GM23248 (cell line): Measurements from ENCODE around the gene FADS3. TPM values are rescaled to one million over a fixed set of nuclear protein-coding genes. Genes with fewer than 3 reads are reported as not detected.

Experiments used
- DNase-seq: peaks from one replicate; pipeline ENCODE4 v3.0.0-alpha.2; 2015
- H2AFZ ChIP-seq: fragments of 200-600 bp; sonication (generic); 2 replicates; pipeline ENCODE4 v1.6.1; 2016; ENCODE audit warnings: antibody characterized with exemption
- H3F3A ChIP-seq: fragments of 200-600 bp; sonication (generic); 2 replicates; pipeline ENCODE4 v1.6.1; 2016; ENCODE audit warnings: mild to moderate bottlenecking, antibody characterized with exemption, mixed run types; ENCODE audit not compliant: insufficient read depth
- H3K27ac ChIP-seq: fragments of 200-600 bp; sonication (generic); 2 replicates; pipeline ENCODE4 v1.5.1; 2016; ENCODE audit warnings: mild to moderate bottlenecking
- H3K27me3 ChIP-seq: fragments of 200-600 bp; sonication (generic); replicated peaks from 2 replicates; pipeline ENCODE4 v1.6.1; 2016; ENCODE audit warnings: mild to moderate bottlenecking; ENCODE audit not compliant: insufficient read depth
- H3K36me3 ChIP-seq: fragments of 200-600 bp; sonication (generic); 2 replicates; pipeline ENCODE4 v1.6.1; 2016; ENCODE audit warnings: low read depth, mild to moderate bottlenecking
- H3K4me1 ChIP-seq: fragments of 200-600 bp; sonication (generic); 2 replicates; pipeline ENCODE4 v1.6.1; 2016; ENCODE audit warnings: mild to moderate bottlenecking; ENCODE audit not compliant: insufficient read depth
- H3K4me2 ChIP-seq: fragments of 200-600 bp; sonication (generic); one replicate; pipeline ENCODE4 v1.6.1; 2016; ENCODE audit warnings: mild to moderate bottlenecking; ENCODE audit not compliant: unreplicated experiment
- H3K4me3 ChIP-seq: fragments of 200-600 bp; sonication (generic); 2 replicates; pipeline ENCODE4 v1.5.1; 2016; ENCODE audit warnings: mild to moderate bottlenecking
- H3K79me2 ChIP-seq: fragments of 200-600 bp; sonication (generic); 2 replicates; pipeline ENCODE4 v1.6.1; 2016; ENCODE audit warnings: mild to moderate bottlenecking; ENCODE audit not compliant: insufficient read depth
- H3K9ac ChIP-seq: fragments of 200-600 bp; sonication (generic); 2 replicates; pipeline ENCODE4 v1.6.1; 2016; ENCODE audit warnings: mild to moderate bottlenecking
- H3K9me2 ChIP-seq: fragments of 200-600 bp; sonication (generic); 2 replicates; pipeline ENCODE4 v1.6.1; 2016; ENCODE audit warnings: mixed run types, mild to moderate bottlenecking, moderate library complexity; ENCODE audit not compliant: insufficient read depth
- H3K9me3 ChIP-seq: fragments of 200-600 bp; sonication (generic); one replicate; pipeline ENCODE4 v1.6.1; 2017; ENCODE audit warnings: low read depth
- H4K20me1 ChIP-seq: fragments of 200-600 bp; sonication (generic); 2 replicates; pipeline ENCODE4 v1.6.0; 2016; ENCODE audit not compliant: insufficient read depth
- EZH2 ChIP-seq: fragments of 200-600 bp; sonication (generic); IDR thresholded peaks from 2 replicates; pipeline ENCODE4 v1.6.1; 2018; ENCODE audit warnings: antibody characterized with exemption, mild to moderate bottlenecking; ENCODE audit not compliant: insufficient read depth, poor library complexity, severe bottlenecking
- EZH2phosphoT487 ChIP-seq: fragments of 200-600 bp; sonication (generic); IDR thresholded peaks from 2 replicates; pipeline ENCODE4 v1.6.1; 2018; ENCODE audit warnings: antibody characterized with exemption, moderate library complexity, mild to moderate bottlenecking, low read depth; ENCODE audit not compliant: insufficient read depth
- WGBS, 2 experiments: methylation state at CpG; one replicate each; pipeline ENCODE4 v1.1.6; 2015 to 2017; ENCODE audit warnings: low lambda C conversion rate in 2 of 2, low coverage in 1 of 2; ENCODE audit errors: missing lambda C conversion rate in 2 of 2; 5-methylcytosine and 5-hydroxymethylcytosine counted together
- in situ Hi-C: fragments of 300-500 bp; cut with MboI; formaldehyde crosslinking; loops from 2 replicates; pipeline ENCODE4 v1.15.0; 2020
- polyA plus RNA-seq: library from polyadenylated mRNA; unstranded; fragments of >200 nt; fragmentation: Nextera tagmentation; extraction: Ambion mirVana; gene quantifications from 2 replicates; pipeline ENCODE4 v1.2.1, GENCODE V29; 2016
- total RNA-seq: library from RNA; depleted of rRNA; stranded (reverse); fragments of >200 nt; shearing (Covaris generic); gene quantifications from 2 replicates; pipeline ENCODE4 v1.2.3, GENCODE V29; 2014

Gene FADS3
- total and polyA plus RNA-seq, 2 experiments from 2014 or later, result 135 to 203 TPM

DNA sequence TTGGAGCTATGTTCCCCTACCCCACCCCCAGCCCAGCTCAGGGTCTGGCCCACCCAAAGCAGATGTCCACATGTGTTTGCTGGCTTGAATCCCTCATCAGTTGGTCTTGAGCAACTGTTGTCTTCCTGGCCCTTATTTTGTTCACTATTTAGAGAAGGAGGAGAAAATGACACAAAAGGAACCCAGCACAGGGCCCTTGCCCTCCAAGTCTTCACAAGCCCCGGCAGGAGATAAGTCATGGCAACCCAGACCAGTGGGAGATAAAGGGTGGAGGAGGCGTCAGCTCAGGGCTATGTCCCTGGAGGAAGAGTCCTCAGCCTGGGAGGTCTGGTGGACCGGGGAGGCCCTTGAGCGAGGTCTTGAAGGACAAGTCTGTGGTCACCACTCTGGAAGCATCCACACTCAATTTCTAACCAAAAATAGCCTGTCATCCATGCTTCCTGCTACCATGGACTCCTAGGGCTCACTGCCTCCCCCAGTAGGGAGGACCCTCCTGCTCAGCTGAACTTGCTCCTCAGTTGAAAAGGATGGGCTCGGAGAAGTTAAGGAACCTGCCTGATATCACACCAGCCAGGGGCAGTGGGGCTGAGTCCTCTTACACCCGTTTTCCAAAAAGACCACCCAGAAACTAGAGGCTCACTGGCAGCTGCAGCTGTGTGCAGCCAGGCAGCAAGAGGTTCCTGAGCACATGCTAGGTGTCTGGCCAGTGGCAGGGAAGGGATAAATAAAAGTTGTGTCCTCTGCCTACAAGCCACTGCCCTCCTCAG, 27.8 kb upstream of the FADS3 start:
- H2AFZ ChIP-seq, result no peak overlapping the region
- H3K79me2 ChIP-seq, result no peaks in the 10 kb centered on the region
- in situ Hi-C loops, result no loop called here
- no peaks in the 10 kb centered on the region for H3F3A ChIP-seq
- no peak overlapping the region for H3K4me2 ChIP-seq
- WGBS, 2 experiments, result 39% methylated on average over 6 of the region's 6 CpGs
- H3K27ac ChIP-seq, result no peak overlapping the region
- H3K27me3 ChIP-seq, result no peaks in the 10 kb centered on the region
- H3K9me3 ChIP-seq, result no peaks in the 10 kb centered on the region
- DNase-seq, result no peak
- TF ChIP-seq EZH2phosphoT487 (no peak), EZH2 (no peak)
- H4K20me1 ChIP-seq, result no peaks in the 10 kb centered on the region
- H3K9me2 ChIP-seq, result no peaks in the 10 kb centered on the region
- H3K36me3 ChIP-seq, result no peaks in the 10 kb centered on the region
- no peak overlapping the region for H3K9ac ChIP-seq
- peaks cover 18% of the 10 kb centered on the region for H3K4me1 ChIP-seq
- H3K4me3 ChIP-seq, result no peak overlapping the region

DNA sequence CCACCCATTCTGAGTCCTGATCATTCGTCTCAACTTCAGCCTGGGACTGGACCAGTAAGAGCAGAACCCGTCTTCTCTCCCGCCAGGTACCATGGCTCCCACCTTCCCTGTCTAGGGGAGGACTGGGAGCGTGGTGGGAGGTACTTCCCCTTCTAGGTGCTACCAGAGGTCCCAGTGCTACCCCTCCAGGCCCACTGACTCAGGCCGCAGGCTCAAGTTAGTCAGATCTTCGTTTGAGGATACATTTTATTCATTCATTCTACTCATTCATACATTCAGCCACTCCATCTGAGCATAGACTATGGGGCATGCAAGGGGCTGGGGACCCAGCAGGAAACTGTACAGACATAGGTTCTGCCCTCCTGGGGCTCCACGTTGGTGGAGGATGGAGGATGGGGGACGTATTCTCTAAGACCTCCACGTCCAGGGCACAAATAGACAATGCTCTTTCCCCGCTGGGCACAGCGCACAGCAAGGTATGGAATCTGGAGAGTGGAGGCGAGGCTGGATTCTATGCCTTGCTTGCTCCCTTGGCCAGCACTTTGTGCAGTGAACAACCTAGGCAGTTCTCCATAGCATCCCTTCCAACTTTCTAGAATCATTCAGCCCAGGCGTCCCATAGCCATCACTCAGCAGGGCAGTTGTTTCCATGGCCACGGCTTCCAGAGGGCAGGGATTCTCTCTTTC, 27.0 kb upstream of the FADS3 start:
- Histone ChIP-seq H3K4me2 (no peak overlapping the region), H3K27ac (no peak overlapping the region), H3K27me3 (no peaks in the 10 kb centered on the region), H3K36me3 (no peaks in the 10 kb centered on the region), H3K9me2 (no peaks in the 10 kb centered on the region), H4K20me1 (no peaks in the 10 kb centered on the region), H3F3A (no peaks in the 10 kb centered on the region), H3K4me1 (peaks cover 14% of the 10 kb centered on the region), H3K4me3 (0 out of 2 replicates have a peak overlapping the region, but pooled peaks have one; percentile 82), H2AFZ (no peak overlapping the region), H3K9ac (peak overlapping the region; percentile 75; the same call in 1 of the 2 replicates), H3K79me2 (no peaks in the 10 kb centered on the region), H3K9me3 (no peaks in the 10 kb centered on the region)
- no peak for DNase-seq
- 65 to 66% methylated on average over 14 of the region's 14 CpGs for WGBS, 2 experiments
- in situ Hi-C loops, result no loop called here
- TF ChIP-seq EZH2, result no peak
- TF ChIP-seq EZH2phosphoT487, result no peak

DNA sequence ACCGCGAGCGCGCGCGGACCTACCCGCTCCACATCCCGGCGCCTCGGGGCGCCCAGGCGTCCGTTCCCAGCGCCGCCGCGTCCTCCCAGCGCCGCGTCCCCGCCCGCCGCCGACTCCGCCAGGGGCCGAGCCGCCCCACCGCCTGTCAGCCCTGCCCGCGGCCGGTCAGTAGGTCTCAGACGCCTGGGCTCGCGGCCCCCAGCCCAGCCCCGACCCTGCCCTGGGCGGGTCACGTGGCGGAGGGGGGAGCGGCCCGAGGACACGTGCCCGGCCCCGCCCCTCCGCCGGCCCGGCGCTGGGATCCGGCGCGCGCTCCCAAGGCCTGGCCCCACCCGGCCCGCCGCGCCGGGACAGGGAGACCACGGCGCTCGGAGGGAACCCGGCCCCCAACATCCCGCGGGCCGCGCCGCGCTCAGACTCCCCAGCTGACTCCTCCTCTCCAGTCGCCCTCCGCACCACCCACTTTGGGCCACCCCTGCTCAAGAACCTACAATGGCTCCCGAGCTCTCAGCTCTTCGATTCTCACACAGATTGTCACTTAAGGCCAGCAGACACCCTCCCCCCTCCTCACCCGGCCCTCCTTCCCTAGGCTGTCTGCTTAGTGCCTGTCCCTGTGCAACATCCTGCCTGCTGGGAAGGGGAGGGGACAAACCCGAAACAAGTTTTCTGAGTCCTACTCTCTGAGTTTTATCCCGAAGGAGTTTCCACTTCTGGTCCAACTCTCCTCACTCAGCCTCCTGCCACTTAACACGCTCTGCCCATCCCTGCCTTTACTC, 26.2 kb upstream of the FADS3 start, which contains the start of gene RAB3IL1:
Gene RAB3IL1 (minus strand): TSS at position 233 of the 776 bp plus-strand sequence. CDS start 199 bp downstream, at position 34.
- in situ Hi-C loops, result no loop called here
- Histone ChIP-seq H3K36me3 (no peaks in the 10 kb centered on the region), H3K9ac (peak within 1 kb of the TSS; percentile 75), H3K4me2 (peak within 1 kb of the TSS; percentile 71), H2AFZ (peak within 1 kb of the TSS; percentile 72), H3K27ac (no peak within 1 kb of the TSS), H3K9me3 (no peaks in the 10 kb centered on the region), H3K79me2 (no peaks in the 10 kb centered on the region), H3F3A (no peaks in the 10 kb centered on the region), H3K9me2 (no peaks in the 10 kb centered on the region), H4K20me1 (no peaks in the 10 kb centered on the region), H3K27me3 (no peaks in the 10 kb centered on the region), H3K4me3 (peak within 1 kb of the TSS; percentile 82), H3K4me1 (peaks cover 5% of the 10 kb centered on the region)
- TF ChIP-seq EZH2 (no peak), EZH2phosphoT487 (no peak)
- WGBS, 2 experiments, result 2 to 6% methylated on average over 12 to 43 of the region's 74 CpGs
- DNase-seq, result peak; percentile 78

- Histone ChIP-seq H3K4me1 (no peaks in the 10 kb centered on the region), H3K9ac (peak overlapping the region; percentile 75), H3K27me3 (no peaks in the 10 kb centered on the region), H4K20me1 (no peaks in the 10 kb centered on the region), H3K4me3 (peak overlapping the region; percentile 82), H3K79me2 (no peaks in the 10 kb centered on the region), H3K4me2 (peak overlapping the region; percentile 71), H3K27ac (no peak overlapping the region), H3K9me3 (no peaks in the 10 kb centered on the region), H3K9me2 (no peaks in the 10 kb centered on the region), H3K36me3 (no peaks in the 10 kb centered on the region), H3F3A (no peaks in the 10 kb centered on the region), H2AFZ (peak overlapping the region; percentile 72)
- WGBS, 2 experiments, result 2 to 14% methylated on average over 5 to 21 of the region's 32 CpGs
- DNase-seq, result peak; percentile 30
- TF ChIP-seq EZH2 (no peak), EZH2phosphoT487 (no peak)
- in situ Hi-C loops, result no loop called here
These were observed 25.5 kb upstream of the FADS3 start for GRCh38 chr11:61916737-61917333.
